HG03354 (cell line): Measurements from ENCODE around the gene SNCA.

Experiments used
- ATAC-seq: cut with Tn5 transposase; IDR thresholded peaks from one replicate; pipeline ENCODE4 v1.9.1; 2021; ENCODE audit warnings: mild to moderate bottlenecking; ENCODE audit not compliant: unreplicated experiment, poor library complexity, severe bottlenecking

SNCA gene

GRCh38 chr4:89719536-89720090 lies 117.3 kb downstream of the SNCA start:
- ATAC-seq: no peak

GRCh38 chr4:89716893-89717292 lies 120.1 kb downstream of the SNCA start:
- ATAC-seq: no peak

- no peak for ATAC-seq
These were observed 121.3 kb downstream of the SNCA start for GRCh38 chr4:89715631-89716030.

- no peak for ATAC-seq
These were observed 124.1 kb downstream of the SNCA start for GRCh38 chr4:89712827-89713226.

GRCh38 chr4:89712141-89712540 lies 124.8 kb downstream of the SNCA start:
- no peak for ATAC-seq

- no peak for ATAC-seq
These were observed 128.0 kb downstream of the SNCA start for GRCh38 chr4:89708903-89709421.

- ATAC-seq: no peak
These were observed 129.5 kb downstream of the SNCA start for GRCh38 chr4:89707467-89707866.

- ATAC-seq: no peak
These were observed 132.1 kb downstream of the SNCA start for GRCh38 chr4:89704651-89705395.

- ATAC-seq: no peak
These were observed 133.0 kb downstream of the SNCA start for GRCh38 chr4:89703829-89704590.

- ATAC-seq: no peak
These were observed 136.1 kb downstream of the SNCA start for GRCh38 chr4:89700766-89701423.

- no peak for ATAC-seq
These were observed 151.3 kb downstream of the SNCA start for GRCh38 chr4:89685690-89686089.

GRCh38 chr4:89685277-89685676 lies 151.7 kb downstream of the SNCA start:
- no peak for ATAC-seq

- no peak for ATAC-seq
These were observed 152.4 kb downstream of the SNCA start for GRCh38 chr4:89684536-89684935.

GRCh38 chr4:89682808-89683207 lies 154.2 kb downstream of the SNCA start:
- ATAC-seq: no peak

- no peak for ATAC-seq
These were observed 155.3 kb downstream of the SNCA start for GRCh38 chr4:89681671-89682070.

- ATAC-seq: no peak
These were observed 155.7 kb downstream of the SNCA start for GRCh38 chr4:89681219-89681618.

GRCh38 chr4:89674876-89675459 lies 162.0 kb downstream of the SNCA start:
- ATAC-seq: no peak
